PC-3 (cell line): ENCODE measurements around the gene SLC17A7. TPM values are rescaled to one million over a fixed set of nuclear protein-coding genes. Genes with fewer than 3 reads are reported as not detected.

ENCODE experiments used
- ATAC-seq: fragments of 200-7000 bp; cut with Tn5 transposase; 2 replicates; pipeline ENCODE4 v1.9.1; 2020; ENCODE audit warnings: mild to moderate bottlenecking, moderate library complexity
- BruUV-seq: library from RNA; stranded (reverse); fragments of 400-500 nt; replicated peaks from 2 replicates; lab custom pipeline; 2021; lab: Mats Ljungman, UMichigan
- CTCF ChIA-PET: fragments of 300-600 bp; sonication (Branson Sonifier 250); formaldehyde crosslinking; loops from one replicate; lab custom pipeline; 2022; ENCODE audit warnings: antibody characterized with exemption; lab: Charles Lee
- POLR2A ChIA-PET: fragments of 300-600 bp; sonication (Branson Sonifier 250); formaldehyde crosslinking; loops from one replicate; lab custom pipeline; 2022; ENCODE audit warnings: antibody characterized with exemption; ENCODE audit not compliant: unreplicated experiment; lab: Charles Lee
- DNase-seq: peaks from one replicate; pipeline ENCODE4 v3.0.0-alpha.2; 2015
- H2AFZ ChIP-seq: fragments of 300-600 bp; sonication (generic); 2 replicates; pipeline ENCODE4 v1.6.0; 2016; ENCODE audit warnings: antibody characterized with exemption, low read length
- H3F3A ChIP-seq: fragments of 300-600 bp; sonication (generic); one replicate; pipeline ENCODE4 v1.6.0; 2017; ENCODE audit warnings: antibody characterized with exemption, low read length, control low read depth, mild to moderate bottlenecking; ENCODE audit not compliant: unreplicated experiment
- H3K27ac ChIP-seq: fragments of 300-600 bp; sonication (generic); 2 replicates; pipeline ENCODE4 v1.5.1; 2016; ENCODE audit warnings: mild to moderate bottlenecking, low read length
- H3K27me3 ChIP-seq: fragments of 300-600 bp; sonication (generic); 2 replicates; pipeline ENCODE4 v1.6.1; 2016; ENCODE audit warnings: low read length, mixed read lengths
- H3K36me3 ChIP-seq: fragments of 300-600 bp; sonication (generic); 2 replicates; pipeline ENCODE4 v1.6.1; 2016; ENCODE audit warnings: low read depth, mixed run types, low read length, mixed read lengths
- H3K4me1 ChIP-seq: fragments of 300-600 bp; sonication (generic); 2 replicates; pipeline ENCODE4 v1.5.1; 2016; ENCODE audit warnings: low read length; ENCODE audit not compliant: insufficient read depth
- H3K4me2 ChIP-seq: fragments of 300-600 bp; sonication (generic); 2 replicates; pipeline ENCODE4 v1.6.0; 2016; ENCODE audit warnings: low read length
- H3K4me3 ChIP-seq: fragments of 300-600 bp; sonication (generic); 2 replicates; pipeline ENCODE4 v1.5.1; 2016; ENCODE audit warnings: mild to moderate bottlenecking, low read length, mixed read lengths
- H3K79me2 ChIP-seq: fragments of 300-600 bp; sonication (generic); 2 replicates; pipeline ENCODE4 v1.6.1; 2017; ENCODE audit warnings: low read length, mixed read lengths
- H3K9ac ChIP-seq: fragments of 300-600 bp; sonication (generic); 2 replicates; pipeline ENCODE4 v1.6.0; 2016; ENCODE audit warnings: mild to moderate bottlenecking, low read length
- H3K9me2 ChIP-seq: fragments of 300-600 bp; sonication (generic); replicated peaks from 2 replicates; pipeline ENCODE4 v1.6.1; 2016; ENCODE audit warnings: mixed run types, low read length, mixed read lengths
- H3K9me3 ChIP-seq: fragments of 300-600 bp; sonication (generic); 2 replicates; pipeline ENCODE4 v1.6.1; 2016; ENCODE audit warnings: low read length, mixed read lengths
- H4K20me1 ChIP-seq: fragments of 300-600 bp; sonication (generic); 2 replicates; pipeline ENCODE4 v1.6.1; 2016; ENCODE audit warnings: low read length, mixed read lengths
- EZH2 ChIP-seq: fragments of 300-600 bp; sonication (generic); IDR thresholded peaks from one replicate; pipeline ENCODE4 v1.6.1; 2017; ENCODE audit warnings: antibody characterized with exemption, mild to moderate bottlenecking, low read length; ENCODE audit not compliant: unreplicated experiment
- EZH2phosphoT487 ChIP-seq: fragments of 300-600 bp; sonication (generic); IDR thresholded peaks from 2 replicates; pipeline ENCODE4 v1.6.1; 2018; ENCODE audit warnings: mild to moderate bottlenecking, antibody characterized with exemption, low read length, borderline replicate concordance
- intact Hi-C: fragments of 100-400 bp; cut with micrococcal nuclease; formaldehyde crosslinking; loops from 2 replicates; pipeline ENCODE4 v1.9.0; 2023
- total RNA-seq: library from RNA; depleted of rRNA; stranded (reverse); fragments of >200 nt; gene quantifications from 2 replicates; pipeline ENCODE4 v1.2.3, GENCODE V29; 2014
- TF ChIP-seq, protein P1 (sequence below): fragments of 300-600 bp; sonication (generic); conservative IDR thresholded peaks from 2 replicates; pipeline ENCODE4 v1.5.1; 2017; ENCODE audit warnings: antibody characterized with exemption, low read depth, mild to moderate bottlenecking, low read length

The SLC17A7 gene
- total RNA-seq, 1 experiment from 2014 or later: 0.11 TPM

- Histone ChIP-seq H3K27ac (peak overlapping the region; percentile 56), H3K36me3 (peaks cover 49% of the 10 kb centered on the region), H3K4me2 (peak overlapping the region; percentile 80), H3F3A (peaks cover 49% of the 10 kb centered on the region), H3K4me1 (peaks cover 12% of the 10 kb centered on the region; the same call in 1 of the 2 replicates), H3K9ac (peak overlapping the region; percentile 97), H2AFZ (no peak overlapping the region), H4K20me1 (peaks cover 41% of the 10 kb centered on the region), H3K27me3 (no peaks in the 10 kb centered on the region), H3K9me2 (no peaks in the 10 kb centered on the region), H3K9me3 (no peaks in the 10 kb centered on the region), H3K79me2 (peaks cover 38% of the 10 kb centered on the region), H3K4me3 (peak overlapping the region; percentile 89)
- ATAC-seq: no peak
- TF ChIP-seq EZH2phosphoT487 (no peak), EZH2 (no peak)
- TF ChIP-seq, protein P1, sequence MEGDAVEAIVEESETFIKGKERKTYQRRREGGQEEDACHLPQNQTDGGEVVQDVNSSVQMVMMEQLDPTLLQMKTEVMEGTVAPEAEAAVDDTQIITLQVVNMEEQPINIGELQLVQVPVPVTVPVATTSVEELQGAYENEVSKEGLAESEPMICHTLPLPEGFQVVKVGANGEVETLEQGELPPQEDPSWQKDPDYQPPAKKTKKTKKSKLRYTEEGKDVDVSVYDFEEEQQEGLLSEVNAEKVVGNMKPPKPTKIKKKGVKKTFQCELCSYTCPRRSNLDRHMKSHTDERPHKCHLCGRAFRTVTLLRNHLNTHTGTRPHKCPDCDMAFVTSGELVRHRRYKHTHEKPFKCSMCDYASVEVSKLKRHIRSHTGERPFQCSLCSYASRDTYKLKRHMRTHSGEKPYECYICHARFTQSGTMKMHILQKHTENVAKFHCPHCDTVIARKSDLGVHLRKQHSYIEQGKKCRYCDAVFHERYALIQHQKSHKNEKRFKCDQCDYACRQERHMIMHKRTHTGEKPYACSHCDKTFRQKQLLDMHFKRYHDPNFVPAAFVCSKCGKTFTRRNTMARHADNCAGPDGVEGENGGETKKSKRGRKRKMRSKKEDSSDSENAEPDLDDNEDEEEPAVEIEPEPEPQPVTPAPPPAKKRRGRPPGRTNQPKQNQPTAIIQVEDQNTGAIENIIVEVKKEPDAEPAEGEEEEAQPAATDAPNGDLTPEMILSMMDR: no peak
- ChIA-PET POLR2A (no interaction called here), CTCF (no interaction called here)
- no TSS peak for BruUV-seq
- intact Hi-C loops: no loop called here
- DNase-seq: no peak
Observed at GRCh38 chr19:49489601-49490167, 48.4 kb upstream of the SLC17A7 start.

DNA sequence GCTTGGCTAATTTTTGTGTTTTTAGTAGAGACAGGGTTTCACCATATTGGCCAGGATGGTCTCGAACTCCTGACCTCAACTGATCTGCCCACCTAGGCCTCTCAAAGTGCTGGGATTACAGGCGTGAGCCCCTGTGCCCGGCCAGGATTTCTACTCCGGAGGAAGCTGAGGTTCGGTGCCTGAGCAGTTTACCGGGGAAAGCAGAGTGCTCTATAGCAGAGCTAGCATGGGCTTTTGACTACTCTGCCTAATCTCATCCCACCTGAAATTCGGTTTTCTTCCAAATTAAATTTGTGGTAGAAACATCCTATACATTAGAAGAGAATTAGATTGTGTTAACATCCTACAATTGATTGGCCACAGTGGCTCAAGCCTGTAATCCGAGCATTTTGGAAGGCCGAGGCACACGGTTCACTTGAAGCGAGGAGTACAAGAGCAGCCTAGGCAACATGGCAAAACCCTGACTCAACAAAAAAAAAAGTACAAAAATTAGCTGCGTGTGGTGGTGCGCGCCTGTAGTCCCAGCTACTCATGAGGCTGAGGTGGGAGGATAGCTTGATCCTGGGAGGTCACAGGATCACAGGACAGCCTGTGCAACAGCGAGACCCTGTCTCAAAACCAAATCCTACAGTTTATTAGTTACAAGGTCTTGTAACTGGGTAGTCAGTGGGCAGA lies 47.7 kb upstream of the SLC17A7 start:
- DNase-seq: no peak
- Histone ChIP-seq H4K20me1 (peaks cover 41% of the 10 kb centered on the region), H3K4me3 (peak overlapping the region; percentile 89), H3K9me3 (no peaks in the 10 kb centered on the region), H2AFZ (no peak overlapping the region), H3F3A (peaks cover 46% of the 10 kb centered on the region), H3K4me2 (peak overlapping the region; percentile 80), H3K27ac (peak overlapping the region; percentile 56), H3K9ac (peak overlapping the region; percentile 97), H3K4me1 (peaks cover 12% of the 10 kb centered on the region; the same call in 1 of the 2 replicates), H3K27me3 (no peaks in the 10 kb centered on the region), H3K9me2 (no peaks in the 10 kb centered on the region), H3K36me3 (peaks cover 49% of the 10 kb centered on the region), H3K79me2 (peaks cover 38% of the 10 kb centered on the region)
- TF ChIP-seq EZH2phosphoT487: no peak
- no peak for TF ChIP-seq EZH2
- TF ChIP-seq, protein P1: no peak
- ChIA-PET CTCF (no interaction called here), POLR2A (interaction anchor here (1.1 kb wide), 1 partner anchor 14 kb away, joined by 3 read pairs; no protein-coding TSS in a partner anchor)
- no peak for ATAC-seq
- intact Hi-C loops: no loop called here
- no TSS peak for BruUV-seq
